Spleen (tissue), 7 donors: Measurements from ENCODE around the gene PLEKHM2.

Source experiments
- CTCF ChIP-seq, 11 experiments: fragments of 200-600 bp in 7 of 11; fragments of 450-650 bp in 4 of 11; sonication (generic) in 4 of 11; IDR thresholded peaks in 8 of 11; conservative IDR thresholded peaks in 3 of 11; 1 replicate in 7 of 11; 2 replicates in 4 of 11; pipeline versions ENCODE4 v1.4.0 to v1.8.0; 2016 to 2021; ENCODE audit warnings: antibody characterized with exemption in 11 of 11, inconsistent platforms in 4 of 11, mild to moderate bottlenecking in 1 of 11
- POLR2AphosphoS5 ChIP-seq, 3 donors: sonication (generic); formaldehyde crosslinking; IDR thresholded peaks; one replicate each; pipeline ENCODE4 v1.5.1; 2017; ENCODE audit warnings: antibody characterized with exemption in 3 of 3
- donor health status: DM: no; HTN: no; CAD: no; lungs with moderate emphysema.
- donor health status: DM: no; HTN: no; CAD: no.
- donor health status: DM: no; HTN: no; CAD: no.

- no peak for TF ChIP-seq CTCF (IDR thresholded peaks at IDR 0.05 in 8 of 11, conservative IDR thresholded peaks at IDR 0.05 in 3 of 11)
- TF ChIP-seq POLR2AphosphoS5 (IDR thresholded peaks at IDR 0.05), result no peak
These were observed 50.2 kb downstream of the PLEKHM2 start for GRCh38 chr1:15734296-15734695.
